HepG2 (cell line): ENCODE measurements around the gene WDR45B. TPM values are rescaled to one million over a fixed set of nuclear protein-coding genes. Genes with fewer than 3 reads are reported as not detected.

Experiments used
- ATAC-seq: fragments of 200-7000 bp; cut with Tn5 transposase; 3 replicates; pipeline ENCODE4 v1.9.1; 2020; ENCODE audit warnings: mild to moderate bottlenecking, moderate library complexity
- BruUV-seq: library from RNA; stranded (reverse); fragments of 400-500 nt; replicated peaks from 2 replicates; lab custom pipeline; 2021; lab: Mats Ljungman, UMichigan
- CTCF ChIA-PET: fragments of 300-600 bp; formaldehyde crosslinking; extraction: SDS; loops from one replicate; lab custom pipeline; 2021; ENCODE audit warnings: low total read pairs, inconsistent platforms, low intra/inter-chr PET ratio; lab: Yijun Ruan, JAX
- POLR2A ChIA-PET: fragments of 350-600 bp; sonication (Branson Sonifier 250); formaldehyde crosslinking; loops from one replicate; lab custom pipeline; 2020; ENCODE audit warnings: antibody characterized with exemption, inconsistent platforms; lab: Yijun Ruan, JAX
- DNase-seq: peaks from one replicate; pipeline ENCODE4 v3.0.0-alpha.2; 2015; ENCODE audit warnings: low spot score
- FAIRE-seq: peaks from 3 replicates; lab custom pipeline; 2011; peaks lifted over from hg19 to GRCh38; lab: Jason Lieb, UNC
- H2AFZ ChIP-seq: one replicate; pipeline ENCODE4 v1.6.1; 2011; ENCODE audit warnings: low read length, inconsistent platforms
- H3K27ac ChIP-seq: fragments of 300-600 bp; 3 replicates; pipeline ENCODE4 v1.8.0; 2011; ENCODE audit warnings: mixed run types, mild to moderate bottlenecking, mixed read lengths, low read length, inconsistent platforms; ENCODE audit not compliant: insufficient read depth; ENCODE audit errors: extremely low read length
- H3K27me3 ChIP-seq, 2 experiments: fragments of 200-600 bp in 1 of 2; 2 replicates in 1 of 2; 3 replicates in 1 of 2; pipeline versions ENCODE4 v1.6.0 to v1.8.0; 2011; ENCODE audit warnings: low read length in 2 of 2, mild to moderate bottlenecking in 2 of 2, moderate library complexity in 2 of 2, inconsistent platforms in 1 of 2; ENCODE audit not compliant: insufficient read depth in 2 of 2, control insufficient read depth in 1 of 2
- H3K36me3 ChIP-seq, 2 experiments: fragments of 200-600 bp in 1 of 2; replicated peaks in 1 of 2; 2 replicates in 1 of 2; 3 replicates in 1 of 2; pipeline versions ENCODE4 v1.5.1 to v1.8.0; 2011; ENCODE audit warnings: low read length in 2 of 2, inconsistent platforms in 1 of 2; ENCODE audit not compliant: insufficient read depth in 2 of 2, control insufficient read depth in 1 of 2
- H3K4me1 ChIP-seq: 2 replicates; pipeline ENCODE4 v1.5.1; 2012; ENCODE audit warnings: low read length, inconsistent platforms; ENCODE audit not compliant: insufficient read depth
- H3K4me2 ChIP-seq: 2 replicates; pipeline ENCODE4 v1.6.0; 2011; ENCODE audit warnings: low read depth, low read length, inconsistent platforms
- H3K4me3 ChIP-seq, 3 experiments: fragments of 200-600 bp in 1 of 3; sonication (generic), shearing (Covaris generic) in 1 of 3; replicated peaks in 1 of 3; 2 replicates each; pipeline ENCODE4 v1.5.1; 2011 to 2016; ENCODE audit warnings: low read length in 3 of 3, inconsistent platforms in 2 of 3, low read depth in 2 of 3, mild to moderate bottlenecking in 2 of 3, control low read depth in 1 of 3, mixed read lengths in 1 of 3; ENCODE audit not compliant: insufficient read depth in 1 of 3
- H3K79me2 ChIP-seq: one replicate; pipeline ENCODE4 v1.6.1; 2011; ENCODE audit warnings: low read length, inconsistent platforms; ENCODE audit not compliant: insufficient read depth
- H3K9ac ChIP-seq: 2 replicates; pipeline ENCODE4 v1.6.0; 2011; ENCODE audit warnings: mild to moderate bottlenecking, low read depth, low read length, inconsistent platforms; ENCODE audit not compliant: insufficient read depth
- H3K9me3 ChIP-seq: 2 replicates; pipeline ENCODE4 v1.5.1; 2012; ENCODE audit warnings: mild to moderate bottlenecking, low read length
- H4K20me1 ChIP-seq: 2 replicates; pipeline ENCODE4 v1.6.0; 2011; ENCODE audit warnings: inconsistent platforms, mild to moderate bottlenecking, low read length, moderate library complexity; ENCODE audit not compliant: insufficient read depth
- GTF3A ChIP-seq: sonication (generic); formaldehyde crosslinking; conservative IDR thresholded peaks from 2 replicates; pipeline ENCODE4 v1.4.0; 2020; ENCODE audit warnings: mild to moderate bottlenecking, missing genetic modification reagents
- HIVEP1 ChIP-seq: sonication (generic); formaldehyde crosslinking; IDR thresholded peaks from 2 replicates; pipeline ENCODE4 v1.4.0; 2020; ENCODE audit warnings: mild to moderate bottlenecking, missing genetic modification reagents
- MED1 ChIP-seq: sonication (generic); formaldehyde crosslinking; IDR thresholded peaks from 2 replicates; pipeline ENCODE4 v1.4.0; 2020; ENCODE audit warnings: missing genetic modification reagents
- NKX3-1 ChIP-seq: sonication (generic); formaldehyde crosslinking; IDR thresholded peaks from 2 replicates; pipeline ENCODE4 v1.5.0; 2020; ENCODE audit warnings: missing genetic modification reagents
- SRSF9 ChIP-seq: fragments of 200-400 bp; formaldehyde crosslinking; IDR thresholded peaks from 2 replicates; pipeline ENCODE4 v1.6.1; 2018; ENCODE audit warnings: borderline replicate concordance, mild to moderate bottlenecking, low read depth, low read length; ENCODE audit not compliant: insufficient read depth, poor library complexity, severe bottlenecking
- ZFP36 ChIP-seq: fragments of 150-350 bp; IDR thresholded peaks from 2 replicates; pipeline ENCODE4 v1.6.1; 2018; ENCODE audit warnings: borderline replicate concordance, low read length, low read depth; ENCODE audit not compliant: partially characterized antibody
- ZFP90 ChIP-seq: sonication (generic); formaldehyde crosslinking; IDR thresholded peaks from 2 replicates; pipeline ENCODE4 v1.8.0; 2022; ENCODE audit warnings: missing genetic modification reagents, mild to moderate bottlenecking, inconsistent platforms, borderline replicate concordance
- ZNF589 ChIP-seq: sonication (generic); formaldehyde crosslinking; conservative IDR thresholded peaks from 2 replicates; pipeline ENCODE4 v1.8.0; 2022; ENCODE audit warnings: mild to moderate bottlenecking, moderate library complexity, missing genetic modification reagents
- WGBS: methylation state at CpG from one replicate; pipeline ENCODE4 v1.1.6; 2017; ENCODE audit warnings: low lambda C conversion rate; 5-methylcytosine and 5-hydroxymethylcytosine counted together
- in situ Hi-C: cut with HindIII; loops from 2 replicates; pipeline ENCODE4 v1.10.0; 2017; ENCODE audit warnings: low pct_unique_long_range_greater_than_20kb; ENCODE audit not compliant: extremely low pct_ligation_motif_present
- intact Hi-C: fragments of 100-400 bp; cut with micrococcal nuclease; formaldehyde crosslinking; loops from one replicate; pipeline ENCODE4 v1.10.0; 2022; ENCODE audit not compliant: unreplicated experiment
- polyA plus RNA-seq, 8 experiments: library from polyadenylated mRNA; depleted of rRNA in 3 of 8; stranded (reverse) in 7 of 8; unstranded in 1 of 8; fragments of >200 nt; fragmentation: Illumina TruSeq in 4 of 8; extraction: Trizol in 4 of 8; gene quantifications; 2 replicates each; pipeline versions ENCODE4 v1.2.1 to v1.2.3, GENCODE V29; 2011 to 2016; ENCODE audit warnings: low read depth in 4 of 8, missing spikeins in 1 of 8, mixed read lengths in 1 of 8; ENCODE audit not compliant: insufficient read depth in 1 of 8
- total RNA-seq, 5 experiments: library from RNA; depleted of rRNA; stranded (reverse); fragments of >200 nt; fragmentation: Illumina TruSeq; extraction: Trizol; gene quantifications; 2 replicates each; pipeline ENCODE4 v1.2.3, GENCODE V29; 2016; ENCODE audit warnings: low read depth in 1 of 5
- TF ChIP-seq, protein P1 (sequence below): sonication (generic); formaldehyde crosslinking; conservative IDR thresholded peaks from 2 replicates; pipeline ENCODE4 v1.8.1; 2023; ENCODE audit warnings: missing genetic modification reagents
- TF ChIP-seq, protein P2 (sequence below): sonication (generic); formaldehyde crosslinking; IDR thresholded peaks from 2 replicates; pipeline ENCODE4 v1.4.0; 2020; ENCODE audit warnings: mild to moderate bottlenecking, missing genetic modification reagents

Gene WDR45B
- total and polyA plus RNA-seq, 2 of the 13 experiments (the other 11 are each of a cell fraction or from before 2014, with no cell fraction given), result 86.2 to 155 TPM

DNA sequence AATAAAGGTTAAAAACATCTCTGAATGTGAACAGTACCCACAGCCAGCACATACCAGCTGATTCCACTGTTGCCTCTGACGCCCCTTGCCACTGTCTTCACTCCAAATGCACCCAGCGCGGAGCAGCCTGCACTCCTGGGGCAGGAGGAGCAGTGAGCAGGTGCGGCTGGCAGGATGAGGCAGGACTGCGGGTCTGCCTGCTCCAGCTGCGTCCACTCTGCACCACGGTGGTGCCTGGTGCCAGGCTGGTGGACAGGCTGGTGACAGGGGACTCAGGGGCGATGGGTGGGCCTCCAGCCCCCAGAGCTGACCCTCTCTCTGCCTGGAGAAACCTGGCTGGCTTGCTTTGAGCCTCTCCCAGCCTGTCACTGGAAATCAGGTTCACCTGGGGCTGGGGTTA, 40.8 kb upstream of the WDR45B start:
- peaks cover 1% of the 10 kb centered on the region for H3K9me3 ChIP-seq
- no peak overlapping the region for H3K4me2 ChIP-seq
- ATAC-seq, result no peak
- H3K27ac ChIP-seq, result no peak overlapping the region
- DNase-seq, result no peak
- peaks cover 22% of the 10 kb centered on the region for H3K4me1 ChIP-seq
- no peak overlapping the region for H2AFZ ChIP-seq
- 81% methylated on average over 6 of the region's 8 CpGs for WGBS
- ChIA-PET CTCF (no interaction called here), POLR2A (no interaction called here)
- no peak overlapping the region for H3K9ac ChIP-seq
- no peak overlapping the region for H3K4me3 ChIP-seq
- intact Hi-C loops, result no loop called here
- H4K20me1 ChIP-seq, result no peaks in the 10 kb centered on the region
- BruUV-seq, result no TSS peak
- H3K79me2 ChIP-seq, result no peaks in the 10 kb centered on the region
- TF ChIP-seq GTF3A (no peak), ZFP90 (CRISPR knock-in tag) (no peak), NKX3-1 (CRISPR knock-in tag) (no peak), HIVEP1 (CRISPR knock-in tag) (no peak)
- TF ChIP-seq, protein P1, sequence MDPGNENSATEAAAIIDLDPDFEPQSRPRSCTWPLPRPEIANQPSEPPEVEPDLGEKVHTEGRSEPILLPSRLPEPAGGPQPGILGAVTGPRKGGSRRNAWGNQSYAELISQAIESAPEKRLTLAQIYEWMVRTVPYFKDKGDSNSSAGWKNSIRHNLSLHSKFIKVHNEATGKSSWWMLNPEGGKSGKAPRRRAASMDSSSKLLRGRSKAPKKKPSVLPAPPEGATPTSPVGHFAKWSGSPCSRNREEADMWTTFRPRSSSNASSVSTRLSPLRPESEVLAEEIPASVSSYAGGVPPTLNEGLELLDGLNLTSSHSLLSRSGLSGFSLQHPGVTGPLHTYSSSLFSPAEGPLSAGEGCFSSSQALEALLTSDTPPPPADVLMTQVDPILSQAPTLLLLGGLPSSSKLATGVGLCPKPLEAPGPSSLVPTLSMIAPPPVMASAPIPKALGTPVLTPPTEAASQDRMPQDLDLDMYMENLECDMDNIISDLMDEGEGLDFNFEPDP (CRISPR knock-in tag), result no peak
- H3K36me3 ChIP-seq, result no peaks in the 10 kb centered on the region
- in situ Hi-C loops, result no loop called here
- no peaks in the 10 kb centered on the region for H3K27me3 ChIP-seq
- no peak for FAIRE-seq

DNA sequence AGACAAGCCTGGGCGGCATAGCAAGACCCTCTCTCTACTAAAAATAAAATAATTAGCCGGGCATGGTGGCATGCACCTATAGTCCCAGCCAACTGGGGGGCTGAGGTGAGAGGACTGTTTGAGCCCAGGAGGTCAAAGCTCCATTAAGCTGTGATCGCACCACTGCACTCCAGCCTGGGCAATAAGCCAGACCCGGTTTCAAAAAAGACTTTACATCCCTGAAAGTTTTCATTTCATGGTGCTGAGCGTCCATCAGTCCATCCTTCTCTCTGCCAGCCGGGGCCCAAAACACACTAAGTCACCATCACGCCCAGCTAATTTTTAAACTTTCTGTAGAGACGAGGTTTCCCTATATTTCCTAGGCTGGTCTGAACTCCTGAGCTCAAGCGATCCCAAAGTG, 39.6 kb upstream of the WDR45B start:
- in situ Hi-C loops (no loop called here), intact Hi-C loops (no loop called here)
- Histone ChIP-seq H3K36me3 (no peaks in the 10 kb centered on the region), H3K9me3 (no peaks in the 10 kb centered on the region), H2AFZ (no peak overlapping the region), H3K9ac (no peak overlapping the region), H3K27me3 (no peaks in the 10 kb centered on the region), H3K27ac (no peak overlapping the region), H3K4me2 (no peak overlapping the region), H4K20me1 (no peaks in the 10 kb centered on the region), H3K4me3 (no peak overlapping the region), H3K4me1 (peaks cover 26% of the 10 kb centered on the region), H3K79me2 (no peaks in the 10 kb centered on the region)
- no peak for DNase-seq
- no TSS peak for BruUV-seq
- POLR2A ChIA-PET, result interaction anchor here (0.6 to 1.3 kb wide), 2 partner anchors 29 to 51 kb away, joined by 3 to 6 read pairs; partner anchors contain the start of gene FN3KRP
- 91% methylated on average over 9 of the region's 9 CpGs for WGBS
- FAIRE-seq, result no peak
- CTCF ChIA-PET, result no interaction called here
- ATAC-seq, result no peak
- TF ChIP-seq, protein P2, sequence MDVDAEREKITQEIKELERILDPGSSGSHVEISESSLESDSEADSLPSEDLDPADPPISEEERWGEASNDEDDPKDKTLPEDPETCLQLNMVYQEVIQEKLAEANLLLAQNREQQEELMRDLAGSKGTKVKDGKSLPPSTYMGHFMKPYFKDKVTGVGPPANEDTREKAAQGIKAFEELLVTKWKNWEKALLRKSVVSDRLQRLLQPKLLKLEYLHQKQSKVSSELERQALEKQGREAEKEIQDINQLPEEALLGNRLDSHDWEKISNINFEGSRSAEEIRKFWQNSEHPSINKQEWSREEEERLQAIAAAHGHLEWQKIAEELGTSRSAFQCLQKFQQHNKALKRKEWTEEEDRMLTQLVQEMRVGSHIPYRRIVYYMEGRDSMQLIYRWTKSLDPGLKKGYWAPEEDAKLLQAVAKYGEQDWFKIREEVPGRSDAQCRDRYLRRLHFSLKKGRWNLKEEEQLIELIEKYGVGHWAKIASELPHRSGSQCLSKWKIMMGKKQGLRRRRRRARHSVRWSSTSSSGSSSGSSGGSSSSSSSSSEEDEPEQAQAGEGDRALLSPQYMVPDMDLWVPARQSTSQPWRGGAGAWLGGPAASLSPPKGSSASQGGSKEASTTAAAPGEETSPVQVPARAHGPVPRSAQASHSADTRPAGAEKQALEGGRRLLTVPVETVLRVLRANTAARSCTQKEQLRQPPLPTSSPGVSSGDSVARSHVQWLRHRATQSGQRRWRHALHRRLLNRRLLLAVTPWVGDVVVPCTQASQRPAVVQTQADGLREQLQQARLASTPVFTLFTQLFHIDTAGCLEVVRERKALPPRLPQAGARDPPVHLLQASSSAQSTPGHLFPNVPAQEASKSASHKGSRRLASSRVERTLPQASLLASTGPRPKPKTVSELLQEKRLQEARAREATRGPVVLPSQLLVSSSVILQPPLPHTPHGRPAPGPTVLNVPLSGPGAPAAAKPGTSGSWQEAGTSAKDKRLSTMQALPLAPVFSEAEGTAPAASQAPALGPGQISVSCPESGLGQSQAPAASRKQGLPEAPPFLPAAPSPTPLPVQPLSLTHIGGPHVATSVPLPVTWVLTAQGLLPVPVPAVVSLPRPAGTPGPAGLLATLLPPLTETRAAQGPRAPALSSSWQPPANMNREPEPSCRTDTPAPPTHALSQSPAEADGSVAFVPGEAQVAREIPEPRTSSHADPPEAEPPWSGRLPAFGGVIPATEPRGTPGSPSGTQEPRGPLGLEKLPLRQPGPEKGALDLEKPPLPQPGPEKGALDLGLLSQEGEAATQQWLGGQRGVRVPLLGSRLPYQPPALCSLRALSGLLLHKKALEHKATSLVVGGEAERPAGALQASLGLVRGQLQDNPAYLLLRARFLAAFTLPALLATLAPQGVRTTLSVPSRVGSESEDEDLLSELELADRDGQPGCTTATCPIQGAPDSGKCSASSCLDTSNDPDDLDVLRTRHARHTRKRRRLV, result no peak
- TF ChIP-seq ZNF589 (CRISPR knock-in tag), result no peak
- no peak for TF ChIP-seq MED1 (CRISPR knock-in tag)
- no peak for TF ChIP-seq SRSF9
- no peak for TF ChIP-seq ZFP36
